Heart left ventricle (tissue), 13 donors: Measurements from ENCODE around the gene GDF3.

ENCODE experiments used
- CTCF ChIP-seq, 12 donors: fragments of 200-600 bp; sonication (generic) in 4 of 12; IDR thresholded peaks; one replicate each; pipeline versions ENCODE4 v1.5.0 to v1.8.0; 2018 to 2022; ENCODE audit warnings: antibody characterized with exemption in 12 of 12, mild to moderate bottlenecking in 5 of 12
- POLR2A ChIP-seq, 2 donors: fragments of 450-650 bp; IDR thresholded peaks; one replicate each; pipeline ENCODE4 v1.6.1; 2017; ENCODE audit warnings: antibody characterized with exemption in 2 of 2, mild to moderate bottlenecking in 2 of 2, moderate library complexity in 2 of 2
- donor health status: ischemic (EF 13 %, LVEDD 7.1; RV severe dilation, severe dysfunction).
- donor health status: DM: no; HTN: yes; CAD: no.
- donor health status: DM: no; HTN: no; CAD: no.
- donor health status: ischemic (EF 25% LVEDD 6.9; RV normal size, moderate dysfunction).
- donor health status: ischemic (EF 25% LVEDD 5.7; RV mildly dilated, moderate dysfunction).
- donor health status: ischemic (EF 35%, LVEDD 5.7; RV mildly dilated, moderate dysfunction).
- donor health status: nonischemic (EF 11% LVEDD 7.7; RV severe dilation, severe dysfunction).
- donor health status: DM: yes; HTN: yes; CAD: no.
- donor health status: PGD.
- donor health status: ischemic (EF 29% LVEDD 5.4; RV normal size, mild dysfunction).
- donor health status: nonischemic (EF 23%, LVEDD 6.1; RV moderate dilation, normal function).

GRCh38 chr12:7693793-7694192 is 1.8 kb downstream of the GDF3 start:
- TF ChIP-seq CTCF (IDR thresholded peaks at IDR 0.05) (no peak), POLR2A (IDR thresholded peaks at IDR 0.05) (no peak)
